GM21576 (cell line): Measurements from ENCODE around the gene PGBD4.
"Not testable (repeated sequence)": the region's sequence is repeated elsewhere in the genome, so short reads cannot be mapped to it uniquely, and the experiment has no call there.

Experiments
- ATAC-seq: cut with Tn5 transposase; IDR thresholded peaks from one replicate; pipeline ENCODE4 v1.9.1; 2021; ENCODE audit warnings: mild to moderate bottlenecking, moderate library complexity; ENCODE audit not compliant: unreplicated experiment

The PGBD4 gene

DNA sequence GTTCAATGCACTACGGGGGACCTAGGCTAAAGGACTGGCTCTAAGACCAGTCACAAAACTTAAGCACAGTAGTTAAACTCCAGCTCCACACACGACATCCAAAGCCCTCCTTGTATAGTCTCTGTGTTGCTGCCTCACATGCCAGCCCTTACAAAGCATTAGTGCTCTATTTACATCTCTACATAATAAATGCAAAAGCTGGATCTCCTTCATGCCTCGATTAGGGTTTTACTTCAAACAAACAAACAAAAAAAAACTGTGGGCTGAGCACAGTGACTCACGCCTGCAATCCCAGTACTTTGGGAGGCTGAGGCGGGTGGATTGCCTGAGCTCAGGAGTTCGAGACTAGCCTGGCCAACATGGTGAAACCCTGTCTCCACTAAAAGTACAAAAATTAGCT lies 9.6 kb downstream of the PGBD4 start:
- ATAC-seq = no peak

- ATAC-seq = no peak
Observed at GRCh38 chr15:34114215-34114614, 12.3 kb downstream of the PGBD4 start.

DNA sequence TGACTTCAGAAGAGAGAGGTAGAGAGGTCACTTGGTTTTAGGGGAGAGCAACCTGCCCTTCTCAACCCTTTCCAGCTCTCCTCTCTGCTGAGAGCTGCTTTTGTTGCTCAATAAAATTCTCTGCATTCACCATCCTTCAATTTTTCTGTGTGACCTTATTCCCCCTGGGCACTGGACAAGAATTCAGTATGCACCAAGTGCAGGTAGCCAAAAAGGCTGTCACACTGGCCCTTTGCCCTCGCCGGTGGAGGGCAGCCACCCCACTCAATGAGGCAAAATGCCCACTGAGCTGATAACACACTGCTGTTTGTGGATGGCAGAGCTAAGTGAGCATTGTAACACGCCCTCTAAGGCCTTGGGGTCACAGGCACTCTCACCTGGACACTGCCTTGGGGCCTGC lies 12.9 kb downstream of the PGBD4 start:
- ATAC-seq = no peak

- no peak for ATAC-seq
Observed at GRCh38 chr15:34116620-34117019, 14.7 kb downstream of the PGBD4 start.

DNA sequence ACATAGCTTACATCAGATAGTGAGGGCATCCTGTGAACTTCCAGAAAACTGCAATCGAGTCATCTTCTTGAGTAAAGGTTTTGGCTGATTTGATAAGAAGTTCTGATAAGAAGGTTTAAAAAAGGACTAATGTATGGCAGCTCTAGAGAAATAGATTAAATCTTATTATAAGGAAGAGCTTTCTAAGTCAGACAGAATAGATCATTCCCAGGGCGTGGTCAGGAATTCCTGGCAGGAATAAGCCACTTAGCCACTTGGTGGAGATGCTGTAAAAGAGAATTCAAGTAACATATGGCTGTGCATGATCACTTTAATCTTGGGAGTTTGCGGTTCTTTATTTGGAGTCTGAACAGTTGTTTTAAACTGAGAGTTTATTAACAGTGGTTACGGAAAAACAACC lies 17.4 kb downstream of the PGBD4 start:
- ATAC-seq = no peak

GRCh38 chr15:34120420-34120819 lies 18.5 kb downstream of the PGBD4 start:
- not testable (repeated sequence) for ATAC-seq

- not testable (repeated sequence) for ATAC-seq
Observed at GRCh38 chr15:34121786-34122185, 19.9 kb downstream of the PGBD4 start.

GRCh38 chr15:34122771-34123183 lies 20.9 kb downstream of the PGBD4 start:
- ATAC-seq = no peak

GRCh38 chr15:34124651-34125050 lies 22.8 kb downstream of the PGBD4 start:
- no peak for ATAC-seq

- no peak for ATAC-seq
Observed at GRCh38 chr15:34125945-34126344, 24.1 kb downstream of the PGBD4 start.

DNA sequence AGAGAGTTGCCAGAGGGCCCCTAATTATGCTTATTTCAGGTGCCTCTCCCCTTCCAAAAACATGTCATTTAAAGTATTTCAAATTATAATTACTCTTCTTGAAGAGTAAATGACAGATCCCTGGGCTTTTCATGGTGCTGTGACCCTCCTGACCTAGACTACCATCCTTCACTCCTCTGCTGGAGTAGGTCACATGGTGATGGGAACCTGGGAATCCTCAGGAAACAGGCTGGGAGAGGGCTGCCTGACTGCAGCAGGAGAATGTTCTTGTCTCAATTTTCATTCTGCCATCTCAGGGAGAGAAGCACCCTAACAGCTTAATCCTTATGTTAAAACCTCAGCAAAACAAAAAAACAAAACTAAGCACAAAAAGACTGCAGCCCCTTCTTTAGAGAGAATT lies 24.6 kb downstream of the PGBD4 start:
- ATAC-seq = no peak

DNA sequence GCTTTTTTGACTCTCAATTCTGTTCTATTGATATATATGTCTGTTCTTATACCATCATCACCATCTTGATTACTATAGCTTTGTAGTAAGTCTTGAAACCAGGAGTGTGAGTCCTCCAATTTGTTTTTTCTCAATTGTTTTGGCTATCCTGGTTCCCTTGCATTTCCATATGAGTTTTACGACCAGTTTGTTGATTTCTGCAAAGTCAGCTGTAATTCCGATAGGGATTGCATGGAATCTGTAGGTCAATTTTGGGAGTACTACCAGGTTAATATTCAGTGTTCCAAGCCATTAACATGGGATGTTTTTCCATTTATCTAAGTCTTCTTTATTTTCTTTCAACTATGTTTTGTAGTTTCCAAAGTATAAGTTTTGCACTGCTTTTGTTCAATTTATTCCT lies 27.0 kb downstream of the PGBD4 start:
- ATAC-seq = no peak

DNA sequence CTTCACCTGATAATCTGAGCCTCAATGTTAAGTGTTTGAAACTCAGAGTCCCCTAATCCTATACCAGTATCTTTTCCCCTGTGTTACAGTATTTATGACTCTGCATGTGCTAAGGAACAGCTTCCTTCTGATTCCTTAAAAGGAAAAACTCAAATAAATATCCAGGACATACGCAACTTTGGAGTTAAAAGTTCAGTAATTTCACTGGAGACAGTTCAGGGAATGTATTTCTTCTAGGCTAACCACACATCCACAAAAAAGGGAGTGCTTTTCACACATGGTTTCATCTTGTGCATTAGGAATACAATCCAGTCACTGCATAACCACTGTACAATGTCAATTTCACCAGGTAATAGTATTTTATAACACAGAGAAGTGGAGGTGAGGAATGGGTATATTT lies 31.0 kb downstream of the PGBD4 start:
- ATAC-seq = no peak

GRCh38 chr15:34133511-34133910 lies 31.6 kb downstream of the PGBD4 start:
- no peak for ATAC-seq

DNA sequence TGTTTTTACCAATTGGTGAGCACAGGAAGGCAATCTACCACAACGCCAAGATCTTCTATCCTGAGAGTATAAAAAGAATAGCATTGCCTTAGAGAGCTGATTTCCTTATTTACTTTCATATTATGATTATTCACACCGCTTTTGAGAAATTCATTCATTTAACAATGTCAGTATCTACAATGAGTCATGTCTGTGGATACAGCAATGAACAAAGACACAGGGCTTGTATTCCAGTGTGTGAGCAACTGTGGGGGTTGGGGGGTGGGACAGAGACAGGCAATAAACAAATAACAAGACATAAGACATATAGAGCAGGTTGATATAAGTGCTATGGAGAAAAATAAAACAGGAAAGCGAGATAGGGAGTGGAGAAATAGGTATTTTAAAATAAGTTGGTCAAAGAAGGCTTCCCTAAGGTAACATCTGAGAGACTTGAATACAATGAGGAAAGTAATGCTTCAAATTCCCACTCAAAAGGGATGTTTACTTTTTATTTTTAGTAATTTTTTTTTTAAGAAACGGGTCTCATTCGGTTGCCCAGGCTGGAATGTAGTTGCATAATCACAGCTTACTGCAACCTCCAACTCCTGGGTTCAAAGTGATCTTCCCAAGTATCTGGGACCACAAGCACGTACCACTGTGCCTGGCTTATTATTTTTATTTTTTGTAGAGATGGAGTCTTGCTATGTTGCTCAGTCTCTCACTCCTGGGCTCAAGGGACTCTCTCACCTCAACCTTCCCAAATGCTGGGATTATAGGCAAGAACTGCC lies 45.7 kb downstream of the PGBD4 start:
- ATAC-seq = no peak

DNA sequence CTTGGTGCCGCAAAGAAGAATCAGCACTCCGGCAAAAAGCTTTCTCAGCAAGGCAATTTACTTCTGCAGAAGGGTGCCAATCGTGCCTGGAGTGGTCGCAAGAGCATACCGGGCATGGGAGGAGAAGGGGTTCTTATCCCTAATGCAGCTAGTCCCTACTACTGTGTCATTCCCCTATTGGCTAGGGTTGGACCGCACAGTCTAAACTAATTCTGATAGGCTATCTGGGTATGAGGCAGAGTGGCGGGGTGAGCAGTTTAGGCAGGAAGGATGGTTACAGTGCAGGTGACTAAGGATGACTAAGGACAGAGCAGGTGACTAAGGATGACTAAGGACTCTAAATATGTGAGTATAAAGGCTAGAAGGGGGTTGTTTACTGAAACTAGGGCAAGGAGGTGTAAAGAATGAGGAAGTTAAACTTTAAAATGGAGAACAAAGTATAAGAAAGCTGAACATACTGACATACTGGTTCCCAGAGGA lies 52.9 kb downstream of the PGBD4 start:
- no peak for ATAC-seq

GRCh38 chr15:34155859-34156258 lies 54.0 kb downstream of the PGBD4 start:
- no peak for ATAC-seq
